Kidney (tissue), 14 donors: ENCODE results near the gene MARK4. TPM values are rescaled to one million over a fixed set of nuclear protein-coding genes. Genes with fewer than 3 reads are reported as not detected.

Experiments
- DNase-seq, 5 donors: peaks; one replicate each; pipeline ENCODE4 v3.0.0-alpha.2; 2013 to 2020
- FAIRE-seq: peaks from 2 replicates; lab custom pipeline; 2012; peaks lifted over from hg19 to GRCh38; lab: Jason Lieb, UNC
- H3K27ac ChIP-seq, 2 donors: one replicate each; pipeline ENCODE4 v1.7.0; 2013; ENCODE audit warnings: low read depth in 2 of 2, low read length in 2 of 2, inconsistent platforms in 1 of 2
- H3K27me3 ChIP-seq: one replicate; pipeline ENCODE4 v1.7.1; 2013; ENCODE audit warnings: low read length, inconsistent platforms; ENCODE audit not compliant: control insufficient read depth, insufficient read depth
- H3K36me3 ChIP-seq, 3 donors: one replicate each; pipeline versions ENCODE4 v1.7.0 to v1.7.1; 2013; ENCODE audit warnings: low read length in 3 of 3, control low read depth in 1 of 3, inconsistent platforms in 1 of 3; ENCODE audit not compliant: insufficient read depth in 3 of 3, control insufficient read depth in 2 of 3
- H3K4me1 ChIP-seq, 3 donors: one replicate each; pipeline versions ENCODE4 v1.7.0 to v1.7.1; 2013; ENCODE audit warnings: low read length in 3 of 3, inconsistent platforms in 1 of 3, low read depth in 1 of 3; ENCODE audit not compliant: control insufficient read depth in 2 of 3, insufficient read depth in 2 of 3
- H3K4me3 ChIP-seq, 3 donors: one replicate each; pipeline versions ENCODE4 v1.7.0 to v1.8.1; 2013; ENCODE audit warnings: low read length in 3 of 3, control low read depth in 1 of 3, inconsistent platforms in 1 of 3
- H3K9ac ChIP-seq, 3 donors: one replicate each; pipeline versions ENCODE4 v1.7.0 to v1.7.1; 2013; ENCODE audit warnings: low read length in 3 of 3, control low read depth in 1 of 3, inconsistent platforms in 1 of 3
- H3K9me3 ChIP-seq, 3 donors: one replicate each; pipeline versions ENCODE4 v1.7.0 to v1.7.1; 2013; ENCODE audit warnings: low read length in 3 of 3, control low read depth in 1 of 3, inconsistent platforms in 1 of 3; ENCODE audit not compliant: control insufficient read depth in 2 of 3, insufficient read depth in 1 of 3
- CTCF ChIP-seq: IDR thresholded peaks from 3 replicates; pipeline ENCODE4 v1.5.1; 2012; ENCODE audit warnings: mild to moderate bottlenecking, moderate library complexity, borderline replicate concordance; ENCODE audit not compliant: insufficient read depth; ENCODE audit errors: extremely low read depth
- intact Hi-C: fragments of 100-400 bp; cut with DNase I; formaldehyde crosslinking; loops from one replicate; pipeline ENCODE4 v1.11.1; 2022
- polyA plus RNA-seq: library from polyadenylated mRNA; stranded (reverse); fragments of 350-450 nt; fragmentation: Illumina TruSeq; extraction: RNeasy Lipid Tissue Mini Kit (QIAGEN cat#74804); gene quantifications from one replicate; pipeline ENCODE4 v1.2.3, GENCODE V29; 2014; ENCODE audit warnings: low read depth, low replicate concordance; ENCODE audit not compliant: insufficient read depth
- total RNA-seq: library from RNA; stranded (reverse); fragmentation: NEBNext Ultra II Directional; extraction: Animal tissue kit (Norgen Biotek cat#: 25700); gene quantifications from one replicate; pipeline ENCODE4 v1.2.1, GENCODE V29; 2021
- donor health status: control.
- donor health status: control.
- donor health status: control.
- donor health status: control.
- donor health status: control.
- donor health status: DM: yes; HTN: yes; CAD: no.
- donor health status: Normal renal cell carcinoma (clear cell type).

MARK4 gene
- total and polyA plus RNA-seq, 2 donors from 2014 or later: 13.6 to 29.7 TPM

GRCh38 chr19:45245334-45245787 is 5.7 kb upstream of the MARK4 start, which contains the start of gene EXOC3L2:
TSS of gene EXOC3L2 (minus strand) at chr19:45245407. CDS start at chr19:45239045, 6,362 bp downstream.
- no peak for TF ChIP-seq CTCF
- peak within 1 kb of the TSS; percentile 23 to 63 for H3K27ac ChIP-seq
- H3K36me3 ChIP-seq: no peaks in the 10 kb centered on the region
- peaks cover 0 to 7% (median under 1%) of the 10 kb centered on the region in 3 donors for H3K4me1 ChIP-seq
- peak in 3 of 5 donors; percentile 27 to 88 (median 63) for DNase-seq
- H3K9me3 ChIP-seq: no peaks in the 10 kb centered on the region
- intact Hi-C loops: no loop called here
- H3K27me3 ChIP-seq: no peaks in the 10 kb centered on the region
- H3K9ac ChIP-seq: peak within 1 kb of the TSS in 1 of 3 donors; percentile 67
- no peak for FAIRE-seq
- peak within 1 kb of the TSS; percentile 36 to 78 (median 68) for H3K4me3 ChIP-seq

GRCh38 chr19:45245826-45246225 is 5.2 kb upstream of the MARK4 start:
- DNase-seq (no peak), FAIRE-seq (no peak)

GRCh38 chr19:45247136-45247535 is 3.9 kb upstream of the MARK4 start:
- Histone ChIP-seq H3K27ac (no peak overlapping the region), H3K4me1 (peaks cover 0 to 8% (median 5%) of the 10 kb centered on the region in 3 donors), H3K9ac (no peak overlapping the region), H3K36me3 (no peaks in the 10 kb centered on the region), H3K4me3 (no peak overlapping the region), H3K27me3 (no peaks in the 10 kb centered on the region), H3K9me3 (no peaks in the 10 kb centered on the region)
- DNase-seq (no peak), FAIRE-seq (no peak)
- no peak for TF ChIP-seq CTCF
- intact Hi-C loops: no loop called here

More at GRCh38 chr19:45245826-45246225, 5.2 kb upstream of the MARK4 start:
- Histone ChIP-seq H3K36me3 (no peaks in the 10 kb centered on the region), H3K9me3 (no peaks in the 10 kb centered on the region), H3K4me3 (peak overlapping the region in 1 of 3 donors; percentile 68), H3K27me3 (no peaks in the 10 kb centered on the region), H3K4me1 (peaks cover 0 to 11% (median 5%) of the 10 kb centered on the region in 3 donors), H3K9ac (no peak overlapping the region), H3K27ac (peak overlapping the region in 1 of 2 donors; percentile 63)
- intact Hi-C loops: no loop called here
- TF ChIP-seq CTCF: no peak
